Measurements from ENCODE around the gene NRAP. TPM values are rescaled to one million over a fixed set of nuclear protein-coding genes. Genes with fewer than 3 reads are reported as not detected.

Gene NRAP
- total RNA-seq, 1 experiment from 2014 or later, result not detected

- in situ Hi-C loops (cut with HindIII; ENCODE audit: low pct_unique_long_range_greater_than_20kb, low sequenced_read_pairs) (no loop called here), intact Hi-C loops (cut with micrococcal nuclease; ENCODE audit: unreplicated experiment) (no loop called here)
- no TSS peak for BruUV-seq (replicated peaks)
- DNase-seq (ENCODE audit: low read depth, low spot score), result no peak
- ChIA-PET CTCF (no interaction called here), POLR2A (no interaction called here)
- Histone ChIP-seq H3K4me1 (ENCODE audit: control insufficient read depth, insufficient read depth, low read length) (no peaks in the 10 kb centered on the region), H3K36me3 (ENCODE audit: control insufficient read depth, insufficient read depth, low read length) (no peaks in the 10 kb centered on the region), H3K27me3 (ENCODE audit: control insufficient read depth, insufficient read depth, low read length) (no peaks in the 10 kb centered on the region), H3K4me3 (ENCODE audit: low read depth in 2 of 2, low read length in 2 of 2) (no peak overlapping the region), H3K9me3 (ENCODE audit: control insufficient read depth, insufficient read depth, low read depth, low read length) (peaks cover 20% of the 10 kb centered on the region; the same call in 1 of the 2 replicates), H3K27ac (ENCODE audit: low read length) (no peak overlapping the region)
- TF ChIP-seq POLR2AphosphoS5 (IDR thresholded peaks at IDR 0.05; ENCODE audit: low read depth, low read length) (no peak), SIN3A (IDR thresholded peaks at IDR 0.05; ENCODE audit: borderline replicate concordance, insufficient read depth, low read depth, low read length) (no peak), TCF7L2 (IDR thresholded peaks at IDR 0.05; ENCODE audit: low read depth, low read length) (no peak), REST (IDR thresholded peaks at IDR 0.05; ENCODE audit: insufficient read depth in 1 of 2, low read depth in 2 of 2, low read length in 1 of 2) (no peak)
- TF ChIP-seq, protein P1, sequence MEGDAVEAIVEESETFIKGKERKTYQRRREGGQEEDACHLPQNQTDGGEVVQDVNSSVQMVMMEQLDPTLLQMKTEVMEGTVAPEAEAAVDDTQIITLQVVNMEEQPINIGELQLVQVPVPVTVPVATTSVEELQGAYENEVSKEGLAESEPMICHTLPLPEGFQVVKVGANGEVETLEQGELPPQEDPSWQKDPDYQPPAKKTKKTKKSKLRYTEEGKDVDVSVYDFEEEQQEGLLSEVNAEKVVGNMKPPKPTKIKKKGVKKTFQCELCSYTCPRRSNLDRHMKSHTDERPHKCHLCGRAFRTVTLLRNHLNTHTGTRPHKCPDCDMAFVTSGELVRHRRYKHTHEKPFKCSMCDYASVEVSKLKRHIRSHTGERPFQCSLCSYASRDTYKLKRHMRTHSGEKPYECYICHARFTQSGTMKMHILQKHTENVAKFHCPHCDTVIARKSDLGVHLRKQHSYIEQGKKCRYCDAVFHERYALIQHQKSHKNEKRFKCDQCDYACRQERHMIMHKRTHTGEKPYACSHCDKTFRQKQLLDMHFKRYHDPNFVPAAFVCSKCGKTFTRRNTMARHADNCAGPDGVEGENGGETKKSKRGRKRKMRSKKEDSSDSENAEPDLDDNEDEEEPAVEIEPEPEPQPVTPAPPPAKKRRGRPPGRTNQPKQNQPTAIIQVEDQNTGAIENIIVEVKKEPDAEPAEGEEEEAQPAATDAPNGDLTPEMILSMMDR (IDR thresholded peaks at IDR 0.05), result no peak
- no peak for ATAC-seq
Measured at GRCh38 chr10:113689057-113689456, 25.2 kb upstream of the NRAP start.

- Histone ChIP-seq H3K4me1 (ENCODE audit: control insufficient read depth, insufficient read depth, low read length) (no peaks in the 10 kb centered on the region; the same call in 1 of the 2 replicates), H3K9me3 (ENCODE audit: control insufficient read depth, insufficient read depth, low read depth, low read length) (peaks cover 13% of the 10 kb centered on the region; the same call in 1 of the 2 replicates), H3K4me3 (ENCODE audit: low read depth in 2 of 2, low read length in 2 of 2) (no peak overlapping the region), H3K27me3 (ENCODE audit: control insufficient read depth, insufficient read depth, low read length) (no peaks in the 10 kb centered on the region), H3K27ac (ENCODE audit: low read length) (no peak overlapping the region), H3K36me3 (ENCODE audit: control insufficient read depth, insufficient read depth, low read length) (no peaks in the 10 kb centered on the region)
- intact Hi-C loops (cut with micrococcal nuclease; ENCODE audit: unreplicated experiment), result no loop called here
- in situ Hi-C loops (cut with HindIII; ENCODE audit: low pct_unique_long_range_greater_than_20kb, low sequenced_read_pairs), result no loop called here
- no TSS peak for BruUV-seq (replicated peaks)
- TF ChIP-seq REST (IDR thresholded peaks at IDR 0.05; ENCODE audit: insufficient read depth in 1 of 2, low read depth in 2 of 2, low read length in 1 of 2) (no peak), POLR2AphosphoS5 (IDR thresholded peaks at IDR 0.05; ENCODE audit: low read depth, low read length) (no peak), SIN3A (IDR thresholded peaks at IDR 0.05; ENCODE audit: borderline replicate concordance, insufficient read depth, low read depth, low read length) (no peak), TCF7L2 (IDR thresholded peaks at IDR 0.05; ENCODE audit: low read depth, low read length) (no peak)
- TF ChIP-seq, protein P1 (IDR thresholded peaks at IDR 0.05), result no peak
- ChIA-PET CTCF (no interaction called here), POLR2A (no interaction called here)
- ATAC-seq, result no peak
- DNase-seq (ENCODE audit: low read depth, low spot score), result no peak
Measured at GRCh38 chr10:113687037-113687436, 23.2 kb upstream of the NRAP start.

All from Panc1 (cell line).